COLO668 (cell line): ENCODE data around the gene ZNF488.
"Not testable (repeated sequence)": the region's sequence is repeated elsewhere in the genome, so short reads cannot be mapped to it uniquely, and the experiment has no call there.

ENCODE experiments used
- DNase-seq: peaks from one replicate; lab custom pipeline; 2025; ENCODE audit not compliant: unreplicated experiment; lab: John Stamatoyannopoulos, UW

Gene ZNF488

DNA sequence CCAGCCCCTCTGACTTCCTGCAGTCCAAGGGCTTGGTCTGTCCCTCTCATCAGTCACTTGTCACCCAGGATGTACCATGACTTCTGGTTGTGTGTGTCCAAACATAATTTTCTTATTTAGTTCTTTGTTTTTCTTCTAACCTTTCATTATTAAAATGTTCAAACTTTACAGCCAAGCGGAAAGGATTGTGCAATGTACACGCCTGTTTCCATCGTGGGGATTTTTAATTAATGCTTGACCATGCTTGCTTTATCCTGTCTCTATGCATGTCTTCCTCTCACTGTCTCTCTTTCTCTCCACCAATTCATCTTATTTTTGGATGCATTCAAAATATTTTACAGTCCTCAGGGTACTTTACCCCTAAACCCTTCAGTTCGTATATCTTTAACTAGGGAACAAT is 26.2 kb upstream of the ZNF488 start:
- no peak for DNase-seq

DNA sequence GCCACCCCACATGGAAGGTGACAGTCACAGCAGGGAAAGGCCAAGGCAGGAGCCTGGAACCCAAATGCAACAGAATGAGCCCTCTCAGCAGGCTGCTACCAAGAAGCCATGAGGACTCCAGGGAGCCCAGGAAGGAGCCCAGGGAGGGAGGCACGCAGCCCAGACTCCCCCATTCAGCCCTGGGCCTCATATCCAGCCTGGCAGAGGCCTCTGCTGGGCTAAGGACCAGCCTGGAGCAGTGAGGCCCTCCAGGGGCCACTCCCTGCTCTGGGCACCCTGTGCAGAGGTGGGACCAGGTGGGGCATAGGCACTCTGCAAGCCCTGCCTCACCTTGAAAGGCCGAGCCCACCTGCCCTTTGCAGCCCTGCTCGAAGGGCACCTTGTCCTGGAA is 25.8 kb upstream of the ZNF488 start:
- DNase-seq, result no peak

DNA sequence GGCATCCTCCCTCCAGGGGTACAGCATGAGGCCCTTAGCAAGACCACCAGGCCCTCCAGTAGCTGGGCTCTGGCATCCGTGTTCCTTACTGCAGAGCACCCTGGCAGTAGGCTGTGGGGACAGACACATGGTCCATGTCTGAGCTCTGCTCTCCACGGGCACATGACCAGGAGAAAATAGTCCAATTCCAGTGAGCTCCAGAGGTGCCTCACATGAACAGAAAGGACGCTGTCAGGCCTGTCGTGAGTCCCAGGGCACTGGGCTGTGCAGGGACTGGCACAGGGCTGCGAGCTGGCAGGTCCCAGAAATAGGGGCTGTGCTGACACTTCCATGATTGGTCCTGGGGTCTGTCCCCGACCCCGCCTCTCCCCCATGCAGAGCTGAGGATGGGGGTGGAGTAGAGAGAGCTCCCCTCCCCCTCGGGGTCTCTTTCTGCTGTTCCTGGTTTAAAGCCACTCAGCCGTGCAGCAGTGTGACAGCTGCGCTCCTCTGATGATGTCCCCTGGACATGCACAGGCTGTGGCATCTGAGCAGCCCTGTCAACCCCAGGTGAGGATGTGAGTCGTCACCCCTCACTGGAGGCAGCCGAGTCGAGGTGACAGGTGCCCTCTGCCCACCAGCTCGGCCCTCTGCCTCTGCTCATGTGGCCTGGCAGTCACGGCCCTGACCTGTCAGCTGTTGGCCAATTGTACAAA is 25.2 kb upstream of the ZNF488 start:
- peak; percentile 5 for DNase-seq

DNA sequence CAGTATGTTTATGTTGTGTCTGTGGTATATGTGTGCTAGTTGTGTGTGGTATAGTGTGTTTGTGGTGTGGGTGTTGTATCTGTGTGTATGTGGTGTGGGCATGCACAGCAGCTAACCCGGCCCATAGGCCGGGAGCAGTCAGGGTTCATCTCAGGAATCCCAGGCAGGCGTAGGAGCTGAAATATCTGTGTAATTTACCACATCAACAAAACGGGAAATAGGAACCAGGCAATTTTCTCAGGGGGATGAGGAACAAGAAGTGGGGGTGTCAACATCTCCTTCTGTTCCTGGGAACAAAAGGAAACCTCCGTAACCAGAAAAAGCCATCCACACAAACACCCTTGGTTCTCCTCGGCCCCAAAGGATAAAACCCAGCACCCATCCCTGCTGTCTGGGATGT is 24.5 kb upstream of the ZNF488 start:
- DNase-seq, result no peak

DNA sequence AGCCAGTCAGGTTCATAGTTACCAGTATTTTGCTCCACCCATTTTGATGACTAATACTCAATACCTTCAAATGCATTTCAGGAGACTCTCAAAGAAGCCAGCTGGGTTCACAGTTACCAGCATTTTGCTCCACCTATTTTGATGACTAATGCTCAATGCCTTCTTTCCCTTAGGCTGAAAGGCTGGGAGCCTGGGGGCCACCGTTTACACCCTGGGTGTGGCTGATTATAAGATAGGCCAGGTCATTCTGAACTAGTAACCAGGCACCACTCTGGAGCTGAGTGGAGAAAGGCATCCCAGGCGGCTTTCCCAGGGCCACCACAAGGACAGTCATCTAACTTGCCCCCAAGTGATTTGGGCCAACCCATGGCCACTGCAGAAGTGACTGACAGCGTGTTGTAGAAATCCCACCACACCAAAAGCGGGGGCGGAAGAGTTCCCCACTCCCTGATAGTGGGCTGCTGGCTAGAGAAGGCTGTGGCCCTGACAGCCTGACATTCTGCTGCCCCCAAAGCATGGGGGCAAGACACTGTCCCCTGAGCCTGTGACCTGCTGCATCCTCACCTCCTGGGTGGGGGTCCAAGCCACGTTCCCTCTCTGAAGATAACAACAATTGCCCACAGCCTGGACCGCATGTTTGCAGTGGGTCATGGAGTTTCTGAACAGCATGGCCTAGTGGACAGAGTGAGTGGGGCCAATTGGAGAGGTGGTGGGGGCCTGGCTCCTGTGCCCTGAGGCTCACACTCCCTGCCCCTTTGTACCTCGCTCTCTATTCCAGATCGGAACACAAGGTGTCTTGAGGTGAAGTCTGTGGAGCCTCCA is 23.0 kb upstream of the ZNF488 start:
- DNase-seq, result peak; percentile 29

DNA sequence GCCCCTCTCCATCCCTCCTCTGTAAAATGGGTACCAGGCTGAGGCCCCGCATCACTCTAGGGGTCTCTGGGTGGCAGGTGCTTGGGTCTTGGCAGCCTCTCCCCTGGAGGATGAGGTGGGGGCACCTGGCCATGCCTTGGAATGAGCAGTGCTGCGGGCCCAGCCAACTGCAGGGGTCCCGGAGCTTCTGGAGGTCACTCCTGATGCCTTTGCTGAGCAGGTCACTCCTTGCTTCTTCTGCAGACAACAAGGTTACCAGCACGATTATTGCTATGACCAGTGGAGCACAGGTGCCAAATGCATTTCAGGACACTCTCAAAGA is 22.4 kb upstream of the ZNF488 start:
- no peak for DNase-seq

DNA sequence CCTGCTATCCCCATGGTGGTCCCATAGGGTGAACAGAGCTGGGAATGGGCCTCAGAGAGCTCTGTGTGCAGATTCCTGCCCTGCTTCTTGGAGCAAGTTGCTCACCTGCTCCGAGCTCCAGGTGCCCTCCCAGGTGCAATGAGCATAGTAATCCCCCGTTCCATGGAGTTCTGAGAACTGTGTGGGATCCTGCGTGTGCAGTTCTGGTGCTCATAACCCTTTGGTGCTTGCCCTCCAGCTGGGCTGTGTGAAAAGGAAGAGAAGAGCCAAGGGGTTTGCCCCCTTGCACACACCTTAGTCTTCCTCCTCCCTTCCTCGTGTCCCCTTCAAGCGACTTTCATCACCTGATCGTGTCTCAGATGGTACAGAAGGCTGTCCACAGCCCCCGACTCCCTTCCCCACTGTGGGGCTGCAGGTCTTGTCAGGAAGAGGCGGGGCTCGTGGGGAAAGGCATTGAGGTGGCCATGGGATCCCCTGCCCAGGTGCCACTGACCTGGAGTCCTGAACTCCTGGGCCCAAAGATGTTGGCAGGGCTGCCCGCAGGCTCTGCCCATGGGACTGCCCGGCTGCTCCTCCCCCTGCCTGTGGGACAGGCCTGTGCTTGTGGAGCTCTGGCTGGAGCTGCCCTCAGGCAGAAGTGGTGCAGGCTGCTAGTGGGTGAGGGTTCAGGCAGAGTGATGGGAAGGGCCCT is 21.9 kb upstream of the ZNF488 start:
- DNase-seq, result no peak

DNA sequence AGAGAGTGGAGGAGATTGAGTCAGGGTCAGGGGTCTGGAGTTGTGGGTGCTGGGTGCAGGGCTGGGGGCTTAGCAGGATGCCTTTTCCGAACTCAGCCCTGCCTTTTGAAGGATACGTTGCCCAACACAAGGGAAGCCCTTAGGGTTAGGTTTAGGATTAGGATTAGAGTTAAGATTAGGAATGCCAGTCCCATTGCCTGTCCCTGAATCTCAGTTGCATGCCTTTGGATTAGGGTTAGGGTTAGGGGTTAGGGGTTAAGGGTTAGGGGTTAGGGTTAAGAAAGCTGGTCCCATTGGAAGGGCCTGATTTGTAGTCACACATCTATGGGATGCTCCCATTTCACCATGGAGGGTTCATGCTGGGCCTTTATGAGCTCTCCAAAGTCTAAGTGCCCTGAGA is 20.8 kb upstream of the ZNF488 start:
- DNase-seq, result no peak

DNA sequence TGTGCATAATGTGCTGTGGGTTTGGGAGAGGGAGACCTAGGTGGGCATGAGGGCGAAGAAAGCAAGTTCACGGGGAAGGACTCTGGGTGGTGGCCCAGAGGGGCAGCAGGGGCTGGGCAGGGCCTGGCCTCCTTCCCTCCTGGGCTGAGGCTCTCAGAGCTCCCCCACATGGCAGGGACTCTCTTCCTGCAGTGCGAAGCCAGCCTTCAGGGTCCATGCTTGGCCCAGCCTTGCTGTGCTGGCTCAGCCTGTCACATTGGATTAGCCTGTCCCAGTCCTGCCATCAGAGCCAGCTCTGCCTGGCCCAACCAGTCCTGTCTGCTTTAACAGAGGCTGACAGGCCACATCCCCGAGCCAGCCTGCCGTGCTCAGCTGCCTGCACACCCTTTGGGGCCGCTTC is 20.4 kb upstream of the ZNF488 start:
- DNase-seq, result no peak

DNA sequence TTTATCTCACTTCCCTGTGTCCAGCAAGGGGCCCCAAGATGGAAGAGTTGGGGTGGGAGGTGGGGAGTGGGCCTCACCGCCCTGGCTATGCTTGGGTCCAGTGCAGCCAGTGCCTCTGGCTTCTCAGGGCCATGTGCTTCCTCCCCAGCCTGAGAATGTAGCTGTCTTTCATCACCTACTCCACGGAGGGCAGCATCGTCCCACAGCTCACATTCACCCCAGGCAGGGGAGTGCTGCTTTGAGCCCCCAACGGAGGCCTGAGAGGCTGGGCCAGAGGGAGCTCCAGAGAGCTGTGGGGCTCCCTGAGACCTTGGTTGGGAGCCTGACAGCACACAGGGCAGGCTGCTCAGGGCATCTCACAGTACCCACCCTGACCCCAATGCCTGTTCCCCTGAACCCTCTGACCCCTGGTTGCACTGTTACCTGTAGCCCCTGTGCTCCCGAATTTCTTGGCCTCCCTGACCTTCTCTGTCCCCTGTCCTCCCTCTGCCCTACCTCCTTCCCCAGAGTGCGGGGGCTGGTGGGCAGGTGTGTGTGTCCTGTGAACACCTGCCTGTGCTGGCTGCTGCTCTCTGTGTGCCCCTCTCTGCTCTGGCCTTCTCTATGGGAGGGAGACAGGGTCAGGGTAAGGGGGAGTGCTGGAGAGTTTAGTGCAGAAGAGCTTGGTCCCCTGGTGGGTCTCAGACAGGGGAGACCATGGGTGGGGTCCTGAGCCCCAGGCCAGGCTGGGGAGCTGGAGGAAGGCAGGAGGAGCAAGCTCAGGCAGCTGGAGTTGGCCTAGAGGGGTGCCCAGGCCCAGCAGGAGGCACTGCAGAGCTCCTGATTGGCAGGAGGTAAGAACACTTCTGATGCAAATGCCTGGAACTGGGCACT is 19.6 kb upstream of the ZNF488 start:
- DNase-seq, result no peak

DNA sequence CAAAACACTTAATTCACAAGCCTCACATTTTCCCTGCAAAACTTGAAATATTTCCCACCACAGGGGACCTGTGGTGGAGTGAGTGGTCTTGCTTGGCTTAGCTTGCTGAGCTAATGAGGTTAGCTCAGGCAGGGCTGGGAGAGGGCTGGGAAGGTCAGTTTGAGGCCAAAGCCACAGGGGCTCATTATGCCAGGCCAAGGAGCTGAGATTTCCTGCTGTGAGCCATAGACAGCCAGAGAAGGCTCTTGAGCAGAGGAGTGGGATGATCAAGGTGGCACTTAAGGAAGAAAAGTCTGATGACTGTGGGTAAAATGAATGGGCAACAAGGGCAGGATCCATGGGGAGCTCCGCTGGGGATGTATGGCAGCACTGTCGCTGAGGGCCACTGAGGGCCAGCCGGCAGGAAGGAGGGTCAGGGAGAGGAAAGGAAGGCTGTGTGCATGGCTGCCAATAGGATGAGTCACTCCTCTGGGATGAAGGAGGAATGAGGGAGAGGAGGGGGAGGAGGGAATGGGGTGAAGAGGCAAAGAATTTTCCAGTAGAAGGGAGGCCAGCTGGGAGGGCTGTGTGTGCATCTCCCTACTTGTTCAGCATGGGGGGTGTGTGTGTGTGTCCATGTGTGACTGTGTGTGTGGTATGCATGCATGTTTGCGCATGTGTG is 18.7 kb upstream of the ZNF488 start:
- no peak for DNase-seq

DNA sequence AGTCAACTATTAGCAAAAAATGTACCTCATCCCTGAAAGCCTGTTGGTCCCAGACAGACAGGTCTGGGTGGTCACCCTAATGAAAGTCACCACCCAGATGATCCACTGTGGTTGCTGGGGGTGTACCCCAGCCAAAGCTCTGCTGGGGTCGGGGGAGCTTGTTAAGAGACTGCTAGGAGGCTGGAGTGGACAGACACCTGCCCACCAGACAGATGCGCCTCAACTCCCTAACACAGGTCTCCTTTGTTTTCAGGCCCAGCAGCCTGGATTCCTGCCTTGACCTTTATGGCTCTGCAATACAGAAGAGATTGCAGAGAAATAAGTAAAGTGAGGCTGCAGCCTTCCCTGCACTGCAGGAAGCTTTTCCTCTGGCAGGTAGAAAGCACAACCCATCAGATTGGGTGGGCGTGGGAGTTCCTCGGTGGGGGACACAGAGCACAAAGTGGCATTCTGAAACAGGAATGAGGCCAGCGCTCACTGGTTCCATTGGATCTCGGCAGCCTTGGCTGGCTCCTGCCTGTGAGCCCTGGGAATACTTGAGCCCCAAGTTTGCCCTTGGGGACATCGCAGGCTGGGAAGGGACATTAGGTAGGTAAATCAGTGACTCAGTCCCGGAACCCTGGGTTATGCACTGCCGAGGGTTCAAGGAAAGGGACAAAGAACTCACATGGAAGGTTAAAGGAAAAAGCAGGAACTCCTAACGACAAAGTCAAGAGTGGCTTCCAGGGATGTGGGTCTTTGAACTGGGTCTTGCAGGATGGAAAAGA is 18.0 kb upstream of the ZNF488 start:
- DNase-seq, result no peak

DNA sequence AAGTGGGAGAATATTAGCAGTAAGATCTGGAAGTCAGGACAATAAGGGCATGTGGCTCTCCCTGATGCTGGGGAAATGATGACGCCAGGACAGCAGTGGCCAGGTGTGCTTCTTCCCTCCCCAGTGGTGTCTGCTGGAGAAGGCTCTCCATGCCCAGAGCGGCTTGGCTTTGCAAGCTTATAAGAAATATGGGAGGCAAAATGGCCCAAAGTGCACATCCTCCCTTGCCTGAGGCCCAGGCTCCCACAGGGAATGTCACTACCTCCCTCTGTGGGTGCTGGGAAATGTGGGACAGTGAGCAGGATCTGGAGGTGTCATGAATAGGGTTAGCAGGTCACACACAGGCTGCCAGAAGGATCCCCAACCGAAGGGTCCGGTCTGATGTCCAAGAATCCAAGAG is 17.1 kb upstream of the ZNF488 start:
- DNase-seq, result no peak

DNA sequence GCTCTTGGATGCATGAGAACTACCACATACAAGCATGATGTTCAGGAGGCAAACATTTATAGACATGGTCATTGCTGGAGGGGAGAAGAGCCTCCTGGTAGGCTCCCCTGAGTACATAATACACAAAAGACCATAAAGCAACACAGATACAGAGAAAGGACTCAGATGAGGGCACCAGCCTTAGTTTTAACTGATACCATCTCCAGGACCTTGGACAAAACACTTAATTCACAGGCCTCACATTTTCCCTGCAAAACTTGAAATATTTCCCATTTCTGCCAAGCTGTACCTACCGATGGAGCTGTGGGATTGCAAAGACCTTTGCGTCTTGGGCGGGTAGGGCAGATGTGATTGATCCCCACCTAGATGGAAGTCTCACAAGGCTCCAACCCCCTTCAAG is 16.7 kb upstream of the ZNF488 start:
- no peak for DNase-seq

DNA sequence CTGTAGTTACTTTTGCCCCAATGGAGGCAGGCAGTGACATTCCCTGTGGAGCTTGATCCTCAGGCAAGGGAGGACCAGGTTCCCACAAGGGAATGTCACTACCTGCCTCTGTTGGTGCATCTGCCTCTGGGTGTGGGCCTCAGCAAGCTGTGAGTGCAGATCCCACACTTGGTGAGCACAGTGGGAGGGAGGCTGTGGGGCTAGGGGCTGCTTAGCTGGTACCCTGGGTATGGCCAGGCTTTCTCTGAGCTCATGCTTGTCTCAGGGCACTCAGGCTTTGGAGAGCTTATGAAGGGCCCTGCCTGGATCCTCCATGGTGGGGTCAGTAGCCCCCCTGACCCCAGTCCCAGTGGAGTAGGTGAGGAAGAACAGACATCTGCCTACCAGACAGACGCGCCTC is 16.2 kb upstream of the ZNF488 start:
- no peak for DNase-seq

DNA sequence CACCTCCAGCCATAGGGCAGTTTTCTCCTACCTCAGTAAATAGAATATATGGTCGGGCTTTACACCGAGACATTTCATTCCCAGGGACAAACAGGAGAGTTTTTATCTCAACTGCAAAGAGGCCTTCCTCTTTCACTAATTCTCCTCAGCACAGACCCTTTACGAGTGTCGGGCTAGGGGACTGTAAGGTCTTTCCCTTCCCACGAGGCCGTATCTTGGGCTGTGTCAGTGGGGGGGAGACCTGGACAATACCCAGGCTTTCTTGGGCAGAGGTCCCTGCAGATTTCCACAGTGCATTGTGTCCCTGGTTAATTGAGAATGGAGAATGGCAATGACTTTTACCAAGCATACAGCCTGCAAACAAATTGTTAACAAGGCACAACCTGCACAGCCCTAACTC is 13.2 kb upstream of the ZNF488 start:
- DNase-seq, result no peak

DNA sequence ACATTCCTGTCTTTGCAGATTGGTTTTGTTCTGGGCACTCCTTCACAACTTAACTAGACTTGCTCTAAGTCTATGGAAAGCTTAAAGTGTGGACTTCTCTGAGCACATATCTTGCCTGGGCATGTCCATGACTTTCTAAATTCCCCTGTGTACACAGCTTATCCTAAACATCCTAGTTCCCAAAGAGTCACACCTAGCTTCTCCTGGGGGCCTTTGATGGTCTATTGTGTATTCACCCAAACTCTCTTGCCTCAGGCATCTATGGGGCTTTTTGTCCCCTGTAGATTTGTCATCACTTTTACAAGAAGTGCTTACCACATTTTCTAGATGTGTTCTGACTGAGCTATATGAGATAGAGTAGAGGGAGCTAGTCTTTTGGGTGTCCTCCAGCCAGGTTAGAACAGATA is 12.2 kb upstream of the ZNF488 start:
- no peak for DNase-seq

DNA sequence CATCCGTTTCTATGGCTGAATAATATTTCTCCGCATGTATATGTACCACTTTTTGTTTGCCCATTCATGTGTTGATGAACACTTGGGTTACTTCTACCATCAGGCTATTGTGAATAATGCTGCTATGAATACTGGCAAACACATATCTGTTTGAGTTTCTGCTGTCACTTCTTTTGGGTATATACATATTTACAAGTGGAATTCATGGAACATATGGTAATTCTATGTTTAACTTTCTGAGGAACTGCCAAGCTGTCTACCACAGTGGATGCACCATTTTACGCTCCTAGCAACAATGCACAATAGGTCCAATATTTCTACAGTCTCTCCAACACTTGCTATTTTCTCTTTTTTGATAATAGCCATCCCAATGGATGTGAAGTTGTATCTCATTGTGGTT is 5.5 kb upstream of the ZNF488 start:
- no peak for DNase-seq

DNA sequence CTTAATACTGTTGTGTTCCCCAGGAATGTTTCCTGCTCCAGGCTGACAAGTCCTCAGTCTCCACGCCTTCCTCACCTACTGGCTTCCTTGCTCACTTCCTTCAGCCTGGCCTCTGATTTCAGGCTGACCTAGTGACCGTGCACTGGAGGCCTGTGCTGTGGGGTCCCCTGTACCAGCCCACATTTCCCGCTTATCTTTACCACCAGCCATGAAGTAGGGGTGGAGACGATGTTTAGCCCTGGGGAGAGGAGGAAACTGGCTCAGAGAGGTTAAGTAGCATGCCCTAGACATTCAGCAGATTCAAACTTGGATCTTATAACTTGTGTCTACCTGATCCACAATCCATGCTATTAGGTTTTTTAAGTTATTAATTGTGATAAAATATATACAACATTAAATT is 4.8 kb upstream of the ZNF488 start:
- DNase-seq, result no peak

DNA sequence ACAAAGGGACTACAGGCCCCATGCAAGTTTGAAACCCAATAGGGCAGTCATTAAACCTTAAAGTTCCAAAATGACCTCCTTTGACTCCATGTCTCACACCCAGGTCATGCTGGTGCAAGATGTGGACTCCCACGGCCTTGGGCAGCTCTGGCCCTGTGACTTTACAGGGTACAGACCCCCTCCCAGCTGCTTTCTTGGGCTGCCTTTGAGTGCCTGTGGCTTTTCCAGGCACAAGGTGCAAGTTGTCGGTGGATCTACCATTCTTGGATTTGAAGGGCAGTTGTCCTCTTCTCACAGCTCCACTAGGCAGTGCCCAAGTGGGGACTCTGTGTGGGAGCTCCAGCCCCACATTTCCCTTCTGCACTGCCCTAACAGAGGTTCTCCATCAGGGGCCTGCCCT is 2.0 kb upstream of the ZNF488 start:
- DNase-seq, result not testable (repeated sequence)
